Coronary artery (tissue), 2 donors: ENCODE results near the gene RRP1B.
A peak's percentile ranks its signal among the peaks of the same experiment; 100 is the strongest.

ENCODE experiments used
- DNase-seq: peaks from one replicate; pipeline ENCODE4 v3.0.0-alpha.2; 2017; ENCODE audit warnings: low spot score
- H3K27ac ChIP-seq, 2 donors: fragments of 200-600 bp; sonication (generic); one replicate each; pipeline ENCODE4 v1.5.1; 2016 to 2019
- H3K4me3 ChIP-seq: fragments of 200-600 bp; sonication (generic); 2 replicates; pipeline ENCODE4 v1.5.1; 2016; ENCODE audit warnings: mild to moderate bottlenecking, moderate library complexity
- TF ChIP-seq, protein P1 (sequence below): fragments of 200-600 bp; sonication (generic); IDR thresholded peaks from one replicate; pipeline ENCODE4 v1.5.1; 2019; ENCODE audit warnings: antibody characterized with exemption

The RRP1B gene

DNA sequence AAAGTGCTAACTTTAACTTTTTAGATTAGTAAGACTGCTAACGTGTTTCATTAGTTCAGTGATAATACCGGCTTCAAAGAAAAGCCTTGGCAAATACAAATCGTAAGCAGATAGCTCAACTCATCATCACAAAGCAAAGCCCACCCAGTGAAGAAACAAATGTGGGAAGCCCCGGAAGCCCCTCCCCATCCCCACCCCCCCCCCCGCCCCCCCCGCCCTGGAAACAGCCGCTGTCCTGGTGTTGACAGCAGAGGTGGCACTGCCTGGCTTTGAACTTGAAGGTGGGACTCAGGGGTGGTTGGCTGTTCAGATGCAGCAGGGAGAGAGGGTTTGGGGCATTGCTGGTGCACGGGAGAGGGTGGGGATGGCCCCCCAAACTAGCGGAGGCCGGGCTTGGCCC, 73.7 kb downstream of the RRP1B start:
- Histone ChIP-seq H3K27ac (peak overlapping the region in 1 of 2 donors; percentile 56), H3K4me3 (no peak overlapping the region)
- TF ChIP-seq, protein P1, sequence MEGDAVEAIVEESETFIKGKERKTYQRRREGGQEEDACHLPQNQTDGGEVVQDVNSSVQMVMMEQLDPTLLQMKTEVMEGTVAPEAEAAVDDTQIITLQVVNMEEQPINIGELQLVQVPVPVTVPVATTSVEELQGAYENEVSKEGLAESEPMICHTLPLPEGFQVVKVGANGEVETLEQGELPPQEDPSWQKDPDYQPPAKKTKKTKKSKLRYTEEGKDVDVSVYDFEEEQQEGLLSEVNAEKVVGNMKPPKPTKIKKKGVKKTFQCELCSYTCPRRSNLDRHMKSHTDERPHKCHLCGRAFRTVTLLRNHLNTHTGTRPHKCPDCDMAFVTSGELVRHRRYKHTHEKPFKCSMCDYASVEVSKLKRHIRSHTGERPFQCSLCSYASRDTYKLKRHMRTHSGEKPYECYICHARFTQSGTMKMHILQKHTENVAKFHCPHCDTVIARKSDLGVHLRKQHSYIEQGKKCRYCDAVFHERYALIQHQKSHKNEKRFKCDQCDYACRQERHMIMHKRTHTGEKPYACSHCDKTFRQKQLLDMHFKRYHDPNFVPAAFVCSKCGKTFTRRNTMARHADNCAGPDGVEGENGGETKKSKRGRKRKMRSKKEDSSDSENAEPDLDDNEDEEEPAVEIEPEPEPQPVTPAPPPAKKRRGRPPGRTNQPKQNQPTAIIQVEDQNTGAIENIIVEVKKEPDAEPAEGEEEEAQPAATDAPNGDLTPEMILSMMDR = no peak
- DNase-seq = no peak

DNA sequence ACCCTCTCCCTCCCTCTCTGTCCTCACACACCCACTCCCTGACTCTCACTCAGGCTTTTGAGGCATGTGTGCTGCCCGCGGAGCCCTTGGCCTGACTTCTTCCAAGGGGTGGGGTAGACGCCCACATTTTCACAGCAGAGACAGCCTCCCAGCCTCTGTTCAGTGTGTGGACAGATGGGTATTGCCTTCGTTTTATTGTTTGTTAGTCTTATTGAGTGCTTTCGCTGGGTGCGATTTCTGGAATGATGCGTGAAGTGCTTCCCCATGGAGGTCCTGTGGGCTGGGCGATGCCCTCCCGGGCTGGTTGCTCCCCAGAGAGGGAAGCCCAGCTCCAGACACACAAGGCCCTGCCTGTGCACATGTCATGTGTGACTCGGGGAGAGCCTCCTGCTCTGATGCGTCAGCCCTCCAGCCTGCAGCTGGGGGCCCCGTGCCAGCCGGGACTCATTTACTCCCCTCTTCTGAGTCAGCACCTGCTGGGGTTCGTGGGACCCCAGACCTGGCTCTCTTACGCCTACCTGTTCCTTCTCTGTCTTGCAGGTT, 74.2 kb downstream of the RRP1B start:
- H3K4me3 ChIP-seq = peak overlapping the region; percentile 3
- no peak for DNase-seq
- peak overlapping the region in 1 of 2 donors; percentile 56 for H3K27ac ChIP-seq
- TF ChIP-seq, protein P1 = no peak

DNA sequence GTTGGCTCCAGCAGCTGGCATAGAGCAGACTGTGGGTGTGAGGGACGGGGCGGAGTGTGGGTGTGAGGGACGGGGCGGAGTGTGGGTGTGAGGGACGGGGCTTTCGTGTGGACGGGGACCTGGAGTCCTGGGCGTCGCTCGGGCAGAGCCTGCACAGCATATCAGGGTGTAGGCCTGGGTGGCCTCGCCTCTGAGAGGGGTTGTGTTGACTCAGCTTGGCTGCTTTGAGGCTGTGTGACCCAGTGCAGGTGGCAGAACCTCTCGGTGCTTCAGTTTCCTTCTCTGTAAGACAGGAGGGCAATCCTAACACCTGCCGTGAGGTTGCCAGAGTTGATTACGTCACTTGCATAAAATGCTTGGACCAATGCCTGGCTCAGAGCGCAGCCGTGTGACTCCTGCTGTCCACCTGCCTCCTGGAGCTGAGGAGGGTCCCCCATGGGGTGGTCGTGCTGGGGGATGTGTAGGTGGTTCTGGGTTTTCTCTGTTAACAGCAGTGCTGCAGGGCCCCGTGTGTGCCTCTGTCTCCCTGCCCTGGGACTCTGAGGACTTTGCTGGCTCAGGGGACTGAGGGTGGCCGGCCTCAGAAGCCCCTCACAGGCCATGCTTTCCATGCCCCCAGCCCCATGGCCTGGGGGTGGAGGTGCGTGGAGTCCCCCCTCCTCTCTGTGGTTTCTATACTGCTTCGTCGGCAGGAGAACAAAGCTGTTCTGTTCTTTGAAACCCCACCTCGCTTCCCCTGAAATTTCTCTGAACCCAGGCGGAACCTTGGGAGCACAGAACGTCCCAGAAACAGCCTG, 75.0 kb downstream of the RRP1B start:
- TF ChIP-seq, protein P1 = no peak
- Histone ChIP-seq H3K4me3 (no peak overlapping the region), H3K27ac (peak overlapping the region; percentile 22 to 56)
- no peak for DNase-seq

DNA sequence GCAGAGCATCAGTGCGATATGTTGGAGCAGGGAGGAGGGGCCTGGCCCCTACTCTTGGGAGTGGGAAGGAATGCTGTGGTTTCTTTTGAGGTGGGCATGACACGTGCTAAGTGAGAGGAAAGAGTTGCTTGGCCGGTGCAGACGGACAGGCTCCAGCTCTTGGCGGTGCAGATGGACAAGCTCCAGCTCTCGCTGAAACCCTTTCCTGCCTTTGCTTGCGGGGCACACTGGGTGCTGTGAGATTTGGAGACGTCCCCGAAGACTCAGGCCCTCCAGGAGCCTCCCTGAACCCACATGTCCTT, 75.5 kb downstream of the RRP1B start:
- DNase-seq = no peak
- TF ChIP-seq, protein P1 = no peak
- Histone ChIP-seq H3K27ac (peak overlapping the region in 1 of 2 donors; percentile 56), H3K4me3 (peak overlapping the region; percentile 15)

DNA sequence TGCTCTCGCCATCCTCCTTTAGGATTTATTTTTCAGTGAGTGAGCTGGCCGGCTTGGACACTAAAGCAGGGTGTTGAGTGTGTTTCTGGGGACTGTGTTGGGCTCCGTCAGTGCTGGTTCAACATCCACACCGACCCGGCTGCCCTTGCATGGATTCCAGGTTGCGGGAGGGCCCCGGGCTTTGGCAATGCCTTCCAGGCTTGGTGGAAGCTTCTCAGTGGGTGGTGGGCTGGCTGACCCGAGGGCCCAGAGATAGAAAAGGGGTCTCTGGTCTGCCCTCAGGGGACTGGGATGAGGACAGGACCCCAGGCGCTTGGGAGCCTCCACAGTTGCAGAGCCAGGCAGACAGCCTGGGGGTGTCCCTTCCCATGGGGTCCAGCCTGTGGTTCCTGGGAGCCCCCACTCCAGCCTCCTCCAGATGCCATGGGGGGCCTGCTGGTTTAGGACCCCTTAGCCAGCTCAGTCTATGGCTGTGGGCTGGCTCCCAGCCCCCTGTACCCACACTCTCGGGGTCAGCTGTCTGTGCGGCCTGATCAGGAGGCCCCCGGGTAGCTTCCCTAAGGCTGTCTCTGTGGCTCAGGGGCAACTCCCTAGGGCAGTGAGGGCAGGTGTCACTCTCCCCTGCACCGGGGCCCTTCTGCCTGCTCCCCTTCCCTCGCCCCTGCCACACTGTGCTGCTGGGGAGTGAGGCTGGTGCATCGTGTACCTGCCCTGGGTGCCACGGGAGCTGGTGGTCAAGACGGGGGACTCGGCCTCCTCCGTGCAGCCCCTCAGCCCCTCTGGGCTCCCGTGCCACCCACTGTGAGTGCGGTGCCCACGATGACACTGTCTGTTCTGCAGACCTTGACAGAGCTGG, 76.1 kb downstream of the RRP1B start:
- peak overlapping the region in 1 of 2 donors; percentile 56 for H3K27ac ChIP-seq
- DNase-seq = no peak
- TF ChIP-seq, protein P1 = no peak
- H3K4me3 ChIP-seq = peak overlapping the region; percentile 15

DNA sequence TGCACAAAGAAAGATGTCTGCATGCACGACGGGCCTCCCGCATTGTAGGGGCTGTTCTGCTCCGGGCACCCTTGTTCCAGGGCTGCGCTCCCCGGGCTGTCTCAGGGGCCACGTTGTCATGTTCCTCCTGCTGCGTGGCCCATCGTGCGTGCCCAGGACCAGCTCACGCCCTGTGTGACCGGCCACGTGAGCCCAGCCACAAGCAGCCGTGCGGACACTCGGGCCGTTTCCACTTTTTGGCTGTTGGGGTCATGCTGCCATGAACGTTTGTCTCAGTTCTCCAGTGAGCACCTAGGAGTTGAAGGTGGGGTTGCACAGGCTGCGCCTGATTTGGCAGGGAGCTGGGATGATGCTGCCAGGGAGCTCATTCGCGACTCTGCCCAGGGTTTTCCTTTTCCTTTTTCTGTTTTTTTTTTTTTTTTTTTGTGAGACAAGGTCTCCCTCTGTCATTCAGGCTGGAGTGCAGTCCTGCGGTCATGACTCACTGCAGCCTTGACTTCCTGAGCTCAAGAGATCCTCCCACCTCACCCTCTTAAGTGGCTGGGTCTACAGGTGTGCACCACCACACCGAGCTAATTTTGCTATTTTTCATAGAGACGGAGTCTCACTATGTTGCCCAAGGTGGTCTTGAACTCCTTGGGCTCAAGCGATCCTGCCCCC, 77.0 kb downstream of the RRP1B start:
- Histone ChIP-seq H3K4me3 (no peak overlapping the region), H3K27ac (no peak overlapping the region)
- no peak for DNase-seq
- TF ChIP-seq, protein P1 = no peak
